Measurements from ENCODE around the gene HDHD5.

The HDHD5 gene

GRCh38 chr22:17098379-17098819 is 60.7 kb downstream of the HDHD5 start:
- Mint-ChIP-seq H3K4me1 (peaks cover 17% of the 10 kb centered on the region), H3K27me3 (no peaks in the 10 kb centered on the region), H3K36me3 (peaks cover 33% of the 10 kb centered on the region), H3K27ac (peak overlapping the region; percentile 35), H3K4me3 (no peak overlapping the region), H3K9me3 (no peaks in the 10 kb centered on the region)
- DNase-seq (ENCODE audit: low spot score in 2 of 2) = no peak
- peak; percentile 64 for ATAC-seq (ENCODE audit: low read depth)

GRCh38 chr22:17097701-17098100 is 61.4 kb downstream of the HDHD5 start:
- peaks cover 30% of the 10 kb centered on the region for H3K36me3 Mint-ChIP-seq

GRCh38 chr22:17097062-17097461 is 62.0 kb downstream of the HDHD5 start:
- peaks cover 16% of the 10 kb centered on the region for H3K4me1 Mint-ChIP-seq
- no peak for DNase-seq (ENCODE audit: low spot score in 2 of 2)
- no peak overlapping the region for H3K4me3 Mint-ChIP-seq
- H3K9me3 Mint-ChIP-seq = no peaks in the 10 kb centered on the region
- H3K36me3 Mint-ChIP-seq = peaks cover 25% of the 10 kb centered on the region
- H3K27ac Mint-ChIP-seq = no peak overlapping the region
- no peak for ATAC-seq (ENCODE audit: low read depth)
- H3K27me3 Mint-ChIP-seq = no peaks in the 10 kb centered on the region

More at GRCh38 chr22:17097701-17098100, 61.4 kb downstream of the HDHD5 start:
- peak overlapping the region; percentile 35 for H3K27ac Mint-ChIP-seq
- H3K27me3 Mint-ChIP-seq = no peaks in the 10 kb centered on the region
- no peak for ATAC-seq (ENCODE audit: low read depth)
- H3K4me1 Mint-ChIP-seq = peaks cover 16% of the 10 kb centered on the region
- DNase-seq (ENCODE audit: low spot score in 2 of 2) = no peak
- H3K4me3 Mint-ChIP-seq = no peak overlapping the region
- H3K9me3 Mint-ChIP-seq = no peaks in the 10 kb centered on the region

GRCh38 chr22:17096071-17096470 is 63.0 kb downstream of the HDHD5 start:
- Mint-ChIP-seq H3K27me3 (no peaks in the 10 kb centered on the region), H3K36me3 (peaks cover 17% of the 10 kb centered on the region), H3K4me1 (peaks cover 16% of the 10 kb centered on the region), H3K27ac (no peak overlapping the region), H3K4me3 (no peak overlapping the region), H3K9me3 (no peaks in the 10 kb centered on the region)
- no peak for DNase-seq (ENCODE audit: low spot score in 2 of 2)
- no peak for ATAC-seq (ENCODE audit: low read depth)

GRCh38 chr22:17095538-17095937 is 63.5 kb downstream of the HDHD5 start:
- DNase-seq (ENCODE audit: low spot score in 2 of 2) (no peak), ATAC-seq (ENCODE audit: low read depth) (no peak)
- Mint-ChIP-seq H3K9me3 (no peaks in the 10 kb centered on the region), H3K36me3 (peaks cover 14% of the 10 kb centered on the region), H3K27ac (no peak overlapping the region), H3K4me1 (peaks cover 19% of the 10 kb centered on the region), H3K4me3 (no peak overlapping the region), H3K27me3 (no peaks in the 10 kb centered on the region)

- no peak overlapping the region for H3K27ac Mint-ChIP-seq
- peaks cover 3% of the 10 kb centered on the region for H3K36me3 Mint-ChIP-seq
- no peaks in the 10 kb centered on the region for H3K9me3 Mint-ChIP-seq
- H3K4me3 Mint-ChIP-seq = no peak overlapping the region
- H3K27me3 Mint-ChIP-seq = no peaks in the 10 kb centered on the region
- DNase-seq (ENCODE audit: low spot score in 2 of 2) (no peak), ATAC-seq (ENCODE audit: low read depth) (no peak)
- H3K4me1 Mint-ChIP-seq = peaks cover 15% of the 10 kb centered on the region
Observed at GRCh38 chr22:17093081-17093480, 66.0 kb downstream of the HDHD5 start.

- ATAC-seq (ENCODE audit: low read depth) = no peak
- Mint-ChIP-seq H3K4me3 (no peak overlapping the region), H3K4me1 (peaks cover 20% of the 10 kb centered on the region)
Observed at GRCh38 chr22:17091851-17092250, 67.2 kb downstream of the HDHD5 start.

GRCh38 chr22:17090550-17090949 is 68.5 kb downstream of the HDHD5 start:
- DNase-seq (ENCODE audit: low spot score in 2 of 2) (no peak), ATAC-seq (ENCODE audit: low read depth) (no peak)
- no peaks in the 10 kb centered on the region for H3K36me3 Mint-ChIP-seq
- H3K4me1 Mint-ChIP-seq = peaks cover 30% of the 10 kb centered on the region
- no peaks in the 10 kb centered on the region for H3K9me3 Mint-ChIP-seq
- no peaks in the 10 kb centered on the region for H3K27me3 Mint-ChIP-seq
- H3K4me3 Mint-ChIP-seq = no peak overlapping the region
- H3K27ac Mint-ChIP-seq = no peak overlapping the region

More at GRCh38 chr22:17091851-17092250, 67.2 kb downstream of the HDHD5 start:
- H3K9me3 Mint-ChIP-seq = no peaks in the 10 kb centered on the region
- no peak overlapping the region for H3K27ac Mint-ChIP-seq
- DNase-seq (ENCODE audit: low spot score in 2 of 2) = no peak
- no peaks in the 10 kb centered on the region for H3K27me3 Mint-ChIP-seq
- no peaks in the 10 kb centered on the region for H3K36me3 Mint-ChIP-seq
